HFFc6 (cell line): ENCODE measurements around the gene TMC2. TPM values are rescaled to one million over a fixed set of nuclear protein-coding genes. Genes with fewer than 3 reads are reported as not detected.
"Not testable (repeated sequence)": the region's sequence is repeated elsewhere in the genome, so short reads cannot be mapped to it uniquely, and the experiment has no call there.

ENCODE experiments used
- DNase-seq: peaks from one replicate; pipeline ENCODE4 v3.0.0-alpha.2; 2018
- H3K27ac Mint-ChIP-seq: 2 replicates; pipeline ENCODE4 v1.8.0; 2020; ENCODE audit warnings: mild to moderate bottlenecking, mixed read lengths
- H3K27me3 Mint-ChIP-seq: 2 replicates; pipeline ENCODE4 v1.8.0; 2021; ENCODE audit warnings: mild to moderate bottlenecking, moderate library complexity, mixed read lengths; ENCODE audit not compliant: insufficient read depth
- H3K36me3 Mint-ChIP-seq: 2 replicates; pipeline ENCODE4 v1.8.0; 2021; ENCODE audit warnings: low read depth, mixed read lengths
- H3K4me1 Mint-ChIP-seq: 2 replicates; pipeline ENCODE4 v1.8.0; 2020; ENCODE audit warnings: low read depth, mixed read lengths
- H3K4me3 Mint-ChIP-seq: 2 replicates; pipeline ENCODE4 v1.8.0; 2020; ENCODE audit warnings: mild to moderate bottlenecking, moderate library complexity, mixed read lengths
- H3K9me3 Mint-ChIP-seq: 2 replicates; pipeline ENCODE4 v1.8.0; 2020; ENCODE audit warnings: mild to moderate bottlenecking, mixed read lengths
- CTCF ChIP-seq: fragments of 200-600 bp; sonication (generic); IDR thresholded peaks from 2 replicates; pipeline ENCODE4 v1.5.0; 2021; ENCODE audit warnings: antibody characterized with exemption, mild to moderate bottlenecking
- long read RNA-seq: library from polyadenylated mRNA; unstranded; transcript quantifications from one replicate; pipeline ENCODE4 v2.0.0, GENCODE V29; 2019
- total RNA-seq, 6 experiments: library from RNA; stranded (reverse); fragmentation: NEBNext Ultra II Directional; extraction: Animal tissue kit (Norgen Biotek cat#: 25700); gene quantifications; 2 replicates in 1 of 6; 3 replicates in 5 of 6; pipeline ENCODE4 v1.2.3, GENCODE V29; 2021

TMC2 gene
- total RNA-seq = not detected
- long read RNA-seq = 0 reads

- no peak for TF ChIP-seq CTCF
- Mint-ChIP-seq H3K36me3 (no peaks in the 10 kb centered on the region; the same call in 1 of the 2 replicates), H3K27ac (no peak within 1 kb of the TSS), H3K4me1 (no peaks in the 10 kb centered on the region), H3K9me3 (no peaks in the 10 kb centered on the region), H3K4me3 (no peak within 1 kb of the TSS), H3K27me3 (peaks cover 68% of the 10 kb centered on the region)
- DNase-seq = no peak
These were observed at the start of gene TMC2 for GRCh38 chr20:2536560-2536986. Gene TMC2 (plus strand): TSS chr20:2536573. CDS start chr20:2536622, 49 bp downstream.

- not testable (repeated sequence) for H3K36me3 Mint-ChIP-seq, H3K27me3 Mint-ChIP-seq, H3K4me3 Mint-ChIP-seq, H3K4me1 Mint-ChIP-seq, H3K9me3 Mint-ChIP-seq, DNase-seq, H3K27ac Mint-ChIP-seq
These were observed 33.5 kb upstream of the TMC2 start for GRCh38 chr20:2502808-2503384.

- H3K4me1 Mint-ChIP-seq = peaks cover 11% of the 10 kb centered on the region
- DNase-seq, H3K9me3 Mint-ChIP-seq, H3K27ac Mint-ChIP-seq, H3K36me3 Mint-ChIP-seq, H3K27me3 Mint-ChIP-seq, H3K4me3 Mint-ChIP-seq: not testable (repeated sequence)
These were observed 31.6 kb upstream of the TMC2 start for GRCh38 chr20:2504803-2505202.

GRCh38 chr20:2506426-2506825, 29.9 kb upstream of the TMC2 start:
- H3K4me3 Mint-ChIP-seq, H3K9me3 Mint-ChIP-seq, H3K27ac Mint-ChIP-seq, DNase-seq, H3K27me3 Mint-ChIP-seq, H3K36me3 Mint-ChIP-seq: not testable (repeated sequence)
- H3K4me1 Mint-ChIP-seq = peaks cover 11% of the 10 kb centered on the region

GRCh38 chr20:2507464-2507863, 28.9 kb upstream of the TMC2 start:
- H3K9me3 Mint-ChIP-seq = no peaks in the 10 kb centered on the region
- no peak for TF ChIP-seq CTCF
- H3K4me3 Mint-ChIP-seq = peak overlapping the region; percentile 99
- H3K4me1 Mint-ChIP-seq = peaks cover 11% of the 10 kb centered on the region
- peak overlapping the region; percentile 94 for H3K27ac Mint-ChIP-seq
- peaks cover 8% of the 10 kb centered on the region; the same call in 1 of the 2 replicates for H3K36me3 Mint-ChIP-seq
- DNase-seq = no peak
- H3K27me3 Mint-ChIP-seq = no peaks in the 10 kb centered on the region

GRCh38 chr20:2507875-2508630, 28.3 kb upstream of the TMC2 start:
- Mint-ChIP-seq H3K36me3 (peaks cover 8% of the 10 kb centered on the region; the same call in 1 of the 2 replicates), H3K9me3 (no peaks in the 10 kb centered on the region), H3K4me1 (peaks cover 11% of the 10 kb centered on the region), H3K27ac (peak overlapping the region; percentile 94), H3K27me3 (no peaks in the 10 kb centered on the region), H3K4me3 (peak overlapping the region; percentile 99)
- no peak for TF ChIP-seq CTCF
- no peak for DNase-seq
